ENCODE results near the gene LRRC17.

- no peak for TF ChIP-seq POLR2AphosphoS5 (IDR thresholded peaks at IDR 0.05; ENCODE audit: low read depth, low read length)
- no peak for TF ChIP-seq POLR2A (IDR thresholded peaks at IDR 0.05; ENCODE audit: low read depth, low read length)
Measured at GRCh38 chr7:102994567-102994966, 81.8 kb downstream of the LRRC17 start.
